Measurements from ENCODE around the gene LMX1B.

Gene LMX1B

DNA sequence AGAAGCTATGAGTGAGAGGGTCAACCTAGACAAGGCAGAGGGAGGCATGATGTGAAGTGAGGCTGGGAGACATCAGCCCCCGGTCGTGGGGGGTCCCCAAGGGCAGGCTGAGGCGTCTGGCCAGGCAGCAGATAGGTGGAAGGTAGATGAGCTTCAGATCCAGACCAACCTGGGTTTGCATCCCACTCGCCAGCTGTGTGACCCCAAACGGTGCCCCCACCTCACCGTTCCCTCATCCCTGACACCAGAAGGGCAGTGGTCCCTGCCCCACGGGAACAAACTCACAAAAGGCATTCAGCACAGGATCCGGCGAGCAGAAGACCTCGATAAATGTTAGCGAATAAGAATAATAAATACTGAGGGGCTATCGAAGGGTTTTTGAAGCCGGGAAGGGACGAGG lies 27.5 kb upstream of the LMX1B start:
- H3K27me3 ChIP-seq (ENCODE audit: control insufficient read depth, insufficient read depth, low read length), result peaks cover 20% of the 10 kb centered on the region; the same call in 1 of the 2 replicates

DNA sequence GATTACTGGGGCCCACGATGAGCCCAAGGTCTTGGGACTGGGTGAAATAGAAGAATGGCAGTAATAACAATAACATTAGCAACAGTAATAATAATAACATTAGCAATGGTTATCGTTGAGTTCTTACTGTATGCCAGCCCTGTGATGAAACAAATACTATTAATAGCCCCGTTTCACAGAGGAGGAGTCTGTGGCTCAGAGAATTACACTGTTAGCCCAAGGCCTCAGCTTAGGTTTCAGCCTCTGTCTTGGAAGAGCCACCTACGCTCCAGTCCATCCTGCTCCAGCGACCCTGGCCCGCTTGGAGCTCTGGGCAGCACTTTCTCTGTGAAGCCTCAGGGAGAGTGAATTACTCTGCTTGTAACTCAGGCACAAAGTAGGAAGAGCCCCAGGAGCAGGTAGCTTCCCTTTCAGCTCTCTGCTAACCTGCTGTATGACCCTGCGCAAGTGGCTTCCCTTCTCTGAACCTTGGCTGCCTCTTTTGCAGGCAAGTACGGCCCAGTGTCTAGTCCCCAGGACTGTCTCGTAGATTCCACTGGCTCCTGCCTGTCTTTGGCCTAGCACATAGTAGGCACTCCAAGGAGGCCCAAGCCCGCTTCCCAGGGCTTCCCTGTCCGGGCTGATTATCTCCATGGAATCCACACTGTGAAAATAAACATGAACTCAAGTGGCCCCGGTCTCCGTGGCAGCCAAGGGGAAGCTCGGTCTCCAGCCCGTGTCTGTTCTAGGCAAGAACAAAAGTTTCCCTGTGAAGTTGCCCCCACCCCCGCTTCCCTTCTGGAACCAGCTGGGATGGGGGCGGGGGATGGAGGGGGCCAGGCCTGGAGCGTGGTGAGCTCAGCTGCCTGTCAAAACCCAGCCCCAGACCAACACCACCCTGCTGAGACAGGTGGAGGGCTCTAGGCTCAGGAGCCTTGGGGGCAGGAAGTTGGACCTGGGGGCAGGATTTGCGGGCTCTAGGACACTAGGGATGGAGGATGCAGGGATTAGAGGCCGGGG lies 26.2 kb upstream of the LMX1B start:
- Histone ChIP-seq H3K9me3 (ENCODE audit: control insufficient read depth, insufficient read depth, low read depth, low read length) (no peaks in the 10 kb centered on the region), H3K36me3 (ENCODE audit: control insufficient read depth, insufficient read depth, low read length) (no peaks in the 10 kb centered on the region), H3K4me1 (ENCODE audit: control insufficient read depth, insufficient read depth, low read length) (peaks cover 2% of the 10 kb centered on the region; the same call in 1 of the 2 replicates), H3K4me3 (ENCODE audit: low read depth, low read length) (no peak overlapping the region), H3K27me3 (ENCODE audit: control insufficient read depth, insufficient read depth, low read length) (peaks cover 14% of the 10 kb centered on the region; the same call in 1 of the 2 replicates), H3K27ac (ENCODE audit: low read depth, low read length) (no peak overlapping the region), H3K9ac (ENCODE audit: low read length) (no peak overlapping the region)

More for the DNA sequence above, 27.5 kb upstream of the LMX1B start:
- Histone ChIP-seq H3K9me3 (ENCODE audit: control insufficient read depth, insufficient read depth, low read depth, low read length) (no peaks in the 10 kb centered on the region), H3K4me1 (ENCODE audit: control insufficient read depth, insufficient read depth, low read length) (peaks cover 2% of the 10 kb centered on the region; the same call in 1 of the 2 replicates), H3K27ac (ENCODE audit: low read depth, low read length) (no peak overlapping the region), H3K4me3 (ENCODE audit: low read depth, low read length) (no peak overlapping the region), H3K9ac (ENCODE audit: low read length) (no peak overlapping the region), H3K36me3 (ENCODE audit: control insufficient read depth, insufficient read depth, low read length) (no peaks in the 10 kb centered on the region)

DNA sequence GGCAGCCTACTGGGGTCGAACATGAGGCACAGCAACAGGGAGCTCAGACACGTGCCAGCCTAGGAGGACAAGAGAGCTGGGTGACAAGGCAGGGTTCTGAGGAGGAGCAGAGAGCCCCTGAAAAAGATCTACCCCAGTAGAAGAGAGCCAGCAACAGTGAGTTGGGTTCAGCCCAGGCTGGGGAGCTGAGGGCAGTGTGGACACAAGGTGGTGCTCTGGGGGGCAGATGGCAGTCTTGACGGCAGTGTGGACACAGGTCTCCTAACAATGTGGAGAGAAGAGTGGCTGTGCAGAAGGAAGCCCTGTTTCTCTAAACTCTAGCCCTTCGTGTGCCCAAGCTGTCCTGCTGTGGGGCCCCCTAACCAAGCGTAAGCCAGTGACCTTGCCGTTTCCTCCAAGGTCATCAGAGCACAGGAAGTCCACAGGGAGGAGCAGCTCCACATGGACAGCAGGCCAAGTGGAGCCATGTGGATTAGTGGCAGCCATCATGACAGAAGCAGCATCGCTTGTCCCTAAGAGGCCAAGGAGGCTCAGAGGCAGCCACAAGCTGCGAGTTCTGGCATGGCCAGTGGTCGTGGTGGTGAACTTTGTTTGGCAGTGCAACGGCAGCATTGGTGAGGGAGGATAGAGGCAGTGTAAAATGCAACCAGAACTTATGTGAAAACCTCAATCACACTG lies 25.1 kb upstream of the LMX1B start:
- no peaks in the 10 kb centered on the region for H3K9me3 ChIP-seq (ENCODE audit: control insufficient read depth, insufficient read depth, low read depth, low read length)
- H3K27me3 ChIP-seq (ENCODE audit: control insufficient read depth, insufficient read depth, low read length), result peaks cover 3% of the 10 kb centered on the region; the same call in 1 of the 2 replicates
- H3K9ac ChIP-seq (ENCODE audit: low read length), result no peak overlapping the region
- H3K27ac ChIP-seq (ENCODE audit: low read depth, low read length), result no peak overlapping the region
- H3K4me1 ChIP-seq (ENCODE audit: control insufficient read depth, insufficient read depth, low read length), result peaks cover 2% of the 10 kb centered on the region; the same call in 1 of the 2 replicates
- H3K36me3 ChIP-seq (ENCODE audit: control insufficient read depth, insufficient read depth, low read length), result no peaks in the 10 kb centered on the region
- no peak overlapping the region for H3K4me3 ChIP-seq (ENCODE audit: low read depth, low read length)

DNA sequence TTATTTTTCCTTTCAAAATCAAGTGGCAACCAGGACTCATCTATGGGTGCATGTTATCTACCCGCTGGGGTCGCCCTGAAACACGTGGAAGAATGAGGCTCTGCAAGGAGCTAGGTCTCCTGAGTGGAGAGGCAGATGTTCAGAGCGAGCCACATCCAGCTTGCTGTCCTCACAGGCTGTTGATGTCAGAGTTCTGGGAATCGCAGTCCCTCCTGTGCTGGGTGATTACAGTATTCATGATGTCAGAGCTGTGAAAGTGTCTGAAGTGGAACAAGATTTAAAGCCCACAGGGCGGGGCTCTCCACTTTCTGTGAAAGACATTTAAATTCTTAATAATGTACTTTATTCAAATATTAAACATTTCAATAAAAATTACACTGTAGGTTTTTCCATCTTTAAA lies 24.4 kb upstream of the LMX1B start:
- H3K9ac ChIP-seq (ENCODE audit: low read length), result no peak overlapping the region
- H3K9me3 ChIP-seq (ENCODE audit: control insufficient read depth, insufficient read depth, low read depth, low read length), result no peaks in the 10 kb centered on the region
- H3K36me3 ChIP-seq (ENCODE audit: control insufficient read depth, insufficient read depth, low read length), result no peaks in the 10 kb centered on the region
- no peaks in the 10 kb centered on the region; the same call in 1 of the 2 replicates for H3K27me3 ChIP-seq (ENCODE audit: control insufficient read depth, insufficient read depth, low read length)
- H3K27ac ChIP-seq (ENCODE audit: low read depth, low read length), result no peak overlapping the region
- H3K4me3 ChIP-seq (ENCODE audit: low read depth, low read length), result no peak overlapping the region
- peaks cover 2% of the 10 kb centered on the region; the same call in 1 of the 2 replicates for H3K4me1 ChIP-seq (ENCODE audit: control insufficient read depth, insufficient read depth, low read length)

DNA sequence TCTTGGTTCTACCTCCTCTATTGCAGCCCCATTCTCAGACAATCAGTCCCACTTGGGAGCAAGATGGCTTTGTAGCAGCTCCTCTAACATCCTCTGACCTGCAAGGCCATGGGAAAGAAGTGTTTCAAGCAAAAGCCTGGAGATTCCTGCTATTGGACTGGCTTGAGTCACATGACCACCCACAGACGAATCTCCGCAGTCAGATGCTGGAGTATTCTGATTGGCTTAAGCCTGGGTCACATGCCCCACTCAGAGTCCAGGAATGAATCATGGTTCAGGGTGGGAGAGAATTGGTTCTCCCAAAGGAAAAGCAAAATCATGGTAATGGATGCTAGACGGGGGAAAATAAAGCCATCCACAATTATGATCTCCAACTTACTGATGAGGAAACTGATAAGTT lies 22.6 kb upstream of the LMX1B start:
- H3K36me3 ChIP-seq (ENCODE audit: control insufficient read depth, insufficient read depth, low read length), result no peaks in the 10 kb centered on the region
- H3K4me1 ChIP-seq (ENCODE audit: control insufficient read depth, insufficient read depth, low read length), result peaks cover 2% of the 10 kb centered on the region; the same call in 1 of the 2 replicates
- no peak overlapping the region for H3K4me3 ChIP-seq (ENCODE audit: low read depth, low read length)
- no peaks in the 10 kb centered on the region for H3K9me3 ChIP-seq (ENCODE audit: control insufficient read depth, insufficient read depth, low read depth, low read length)
- no peaks in the 10 kb centered on the region; the same call in 1 of the 2 replicates for H3K27me3 ChIP-seq (ENCODE audit: control insufficient read depth, insufficient read depth, low read length)
- H3K9ac ChIP-seq (ENCODE audit: low read length), result no peak overlapping the region
- H3K27ac ChIP-seq (ENCODE audit: low read depth, low read length), result no peak overlapping the region

DNA sequence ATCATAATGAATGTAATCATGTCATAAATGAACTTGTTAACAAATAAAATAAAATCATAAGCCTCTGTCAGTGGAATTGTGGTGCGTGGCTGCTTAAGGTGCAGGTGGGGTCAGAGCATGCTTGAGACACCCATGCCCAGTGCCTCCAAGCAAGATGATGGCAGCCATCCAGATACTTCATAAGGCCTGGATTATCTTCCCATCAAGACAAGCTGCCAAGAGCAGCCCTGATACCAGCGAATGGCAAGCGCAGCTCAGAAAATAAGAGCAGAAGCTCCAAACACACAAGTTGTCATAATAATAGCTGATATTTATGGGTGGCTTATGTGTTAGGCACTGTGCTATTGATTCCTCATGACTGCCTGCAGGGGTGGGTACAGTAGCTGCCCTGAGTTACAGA lies 21.8 kb upstream of the LMX1B start:
- Histone ChIP-seq H3K4me1 (ENCODE audit: control insufficient read depth, insufficient read depth, low read length) (peaks cover 2% of the 10 kb centered on the region; the same call in 1 of the 2 replicates), H3K27ac (ENCODE audit: low read depth, low read length) (no peak overlapping the region), H3K4me3 (ENCODE audit: low read depth, low read length) (no peak overlapping the region), H3K9me3 (ENCODE audit: control insufficient read depth, insufficient read depth, low read depth, low read length) (no peaks in the 10 kb centered on the region), H3K27me3 (ENCODE audit: control insufficient read depth, insufficient read depth, low read length) (no peaks in the 10 kb centered on the region; the same call in 1 of the 2 replicates), H3K36me3 (ENCODE audit: control insufficient read depth, insufficient read depth, low read length) (no peaks in the 10 kb centered on the region), H3K9ac (ENCODE audit: low read length) (no peak overlapping the region)

DNA sequence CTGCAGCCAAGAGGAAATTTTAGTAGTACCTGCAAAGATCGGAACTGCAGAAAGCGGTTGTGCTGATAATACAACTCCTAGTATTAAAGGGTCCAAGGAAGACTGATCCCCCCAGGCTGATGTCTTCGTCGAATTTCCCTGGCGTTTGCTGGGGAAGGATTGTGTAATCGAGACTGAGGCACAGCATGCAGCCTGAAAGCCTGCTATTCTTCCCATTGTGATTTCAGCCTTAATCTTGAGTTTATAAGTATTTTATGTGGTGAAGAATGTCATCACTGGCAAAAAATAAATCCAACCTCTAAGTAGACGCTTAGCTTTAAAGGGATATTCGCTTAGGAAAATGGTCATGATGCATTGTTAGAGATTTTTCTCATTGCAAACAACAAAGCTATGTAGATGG lies 21.3 kb upstream of the LMX1B start:
- no peaks in the 10 kb centered on the region for H3K9me3 ChIP-seq (ENCODE audit: control insufficient read depth, insufficient read depth, low read depth, low read length)

DNA sequence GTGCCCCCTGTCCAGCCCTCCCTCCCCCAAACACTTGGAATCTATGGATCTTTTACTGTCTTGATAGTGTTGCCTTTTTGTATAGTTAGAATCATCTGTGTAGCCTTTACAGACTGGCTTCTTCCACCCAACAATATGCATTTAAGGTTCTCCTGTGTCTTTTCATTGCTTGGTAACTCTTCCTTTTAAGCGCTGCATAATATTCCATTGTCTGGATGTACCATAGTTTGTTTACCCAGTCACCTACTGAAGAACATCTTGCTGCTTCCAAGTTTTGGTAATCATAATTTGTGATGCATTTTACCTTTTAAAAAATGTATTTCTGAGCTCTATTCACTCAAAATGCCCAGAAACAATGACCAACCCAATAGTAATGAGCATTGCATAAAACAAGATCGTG lies 17.7 kb upstream of the LMX1B start:
- peaks cover 13% of the 10 kb centered on the region; the same call in 1 of the 2 replicates for H3K27me3 ChIP-seq (ENCODE audit: control insufficient read depth, insufficient read depth, low read length)
- no peak overlapping the region for H3K27ac ChIP-seq (ENCODE audit: low read depth, low read length)
- no peak overlapping the region for H3K9ac ChIP-seq (ENCODE audit: low read length)
- H3K9me3 ChIP-seq (ENCODE audit: control insufficient read depth, insufficient read depth, low read depth, low read length), result no peaks in the 10 kb centered on the region
- no peak overlapping the region for H3K4me3 ChIP-seq (ENCODE audit: low read depth, low read length)
- H3K4me1 ChIP-seq (ENCODE audit: control insufficient read depth, insufficient read depth, low read length), result no peaks in the 10 kb centered on the region
- H3K36me3 ChIP-seq (ENCODE audit: control insufficient read depth, insufficient read depth, low read length), result no peaks in the 10 kb centered on the region

More for the DNA sequence above, 21.3 kb upstream of the LMX1B start:
- Histone ChIP-seq H3K27ac (ENCODE audit: low read depth, low read length) (no peak overlapping the region), H3K4me3 (ENCODE audit: low read depth, low read length) (no peak overlapping the region), H3K27me3 (ENCODE audit: control insufficient read depth, insufficient read depth, low read length) (peaks cover 2% of the 10 kb centered on the region; the same call in 1 of the 2 replicates), H3K9ac (ENCODE audit: low read length) (no peak overlapping the region), H3K4me1 (ENCODE audit: control insufficient read depth, insufficient read depth, low read length) (peaks cover 2% of the 10 kb centered on the region; the same call in 1 of the 2 replicates), H3K36me3 (ENCODE audit: control insufficient read depth, insufficient read depth, low read length) (no peaks in the 10 kb centered on the region)

DNA sequence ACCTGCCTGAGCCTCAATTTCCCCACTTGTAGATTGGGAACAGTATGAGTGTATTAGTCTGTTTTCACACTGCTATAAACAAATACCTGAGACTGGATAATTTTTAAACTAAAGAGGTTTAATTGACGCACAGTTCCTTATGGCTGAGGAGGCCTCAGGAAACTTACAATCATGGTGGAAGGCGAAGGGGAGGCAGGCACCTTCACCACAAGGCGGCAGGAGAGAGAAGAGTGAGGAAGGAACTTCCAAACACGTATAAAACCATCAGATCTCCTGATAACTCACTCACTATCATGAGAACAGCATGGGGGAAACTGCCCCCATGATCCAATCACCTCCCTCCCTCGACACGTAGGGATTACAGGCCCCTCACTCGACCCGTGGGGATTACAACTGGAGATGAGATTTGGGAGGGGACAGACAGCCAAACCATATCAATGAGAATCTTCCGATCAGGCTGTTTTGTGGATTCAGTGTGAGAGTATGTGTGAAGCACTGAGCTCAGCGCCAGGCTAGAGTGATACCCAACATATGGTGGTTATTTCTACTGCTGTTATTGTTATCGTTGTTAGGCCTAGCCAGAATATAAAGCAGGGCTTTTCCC lies 14.6 kb upstream of the LMX1B start:
- no peaks in the 10 kb centered on the region for H3K4me1 ChIP-seq (ENCODE audit: control insufficient read depth, insufficient read depth, low read length)
- no peak overlapping the region for H3K9ac ChIP-seq (ENCODE audit: low read length)
- no peaks in the 10 kb centered on the region for H3K36me3 ChIP-seq (ENCODE audit: control insufficient read depth, insufficient read depth, low read length)
- no peak overlapping the region for H3K4me3 ChIP-seq (ENCODE audit: low read depth, low read length)
- H3K27me3 ChIP-seq (ENCODE audit: control insufficient read depth, insufficient read depth, low read length), result peaks cover 30% of the 10 kb centered on the region
- no peaks in the 10 kb centered on the region; the same call in 1 of the 2 replicates for H3K9me3 ChIP-seq (ENCODE audit: control insufficient read depth, insufficient read depth, low read depth, low read length)
- H3K27ac ChIP-seq (ENCODE audit: low read depth, low read length), result no peak overlapping the region

DNA sequence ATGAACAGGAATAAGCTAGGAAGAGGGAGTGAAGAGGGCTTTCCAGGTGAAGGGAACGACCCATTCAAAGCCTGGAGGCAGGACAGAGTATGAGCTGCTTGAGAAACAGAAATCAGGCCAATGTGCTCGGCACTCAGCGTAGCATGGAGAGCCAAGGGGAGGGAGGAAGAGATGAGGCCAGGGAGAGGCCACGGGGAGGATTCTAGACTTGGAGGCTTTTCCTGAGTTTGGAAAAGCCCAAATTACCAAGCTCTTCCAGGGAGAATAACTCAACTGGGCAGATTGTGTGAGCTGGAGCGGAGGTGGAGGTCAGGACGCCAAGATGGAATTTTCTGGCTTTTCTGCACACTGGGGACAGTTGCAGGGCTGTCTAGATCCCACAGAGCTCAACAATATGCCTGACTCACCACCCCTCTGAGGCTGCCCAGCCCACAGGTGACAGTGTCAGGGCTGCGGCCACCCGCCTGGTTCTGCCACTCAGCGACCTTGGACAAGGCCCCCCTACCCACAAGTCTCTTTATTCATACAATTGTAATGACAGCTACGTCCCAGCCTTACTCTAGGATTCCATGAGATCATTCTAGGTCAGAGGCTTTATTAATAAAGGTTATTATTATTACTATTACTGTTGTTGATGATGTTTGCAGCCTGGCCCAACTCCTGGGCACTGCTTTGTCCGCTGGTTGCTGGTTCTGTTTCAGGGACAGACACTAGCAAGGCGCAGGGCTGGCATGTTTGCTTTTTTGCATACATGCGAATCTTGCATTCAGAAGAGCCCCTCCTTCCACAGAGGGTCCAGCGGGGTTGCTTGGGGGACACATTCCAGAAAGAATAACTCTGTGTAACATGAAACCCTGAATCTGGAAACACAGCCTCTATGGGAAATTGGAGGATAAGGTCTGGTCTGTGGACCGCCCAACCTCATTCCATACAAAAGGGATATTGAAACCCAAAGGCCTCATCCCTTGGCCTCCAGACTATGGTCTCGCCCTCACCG lies 9.4 kb upstream of the LMX1B start:
- H3K4me1 ChIP-seq (ENCODE audit: control insufficient read depth, insufficient read depth, low read length), result no peaks in the 10 kb centered on the region
- H3K27ac ChIP-seq (ENCODE audit: low read depth, low read length), result no peak overlapping the region
- H3K9me3 ChIP-seq (ENCODE audit: control insufficient read depth, insufficient read depth, low read depth, low read length), result no peaks in the 10 kb centered on the region; the same call in 1 of the 2 replicates
- H3K36me3 ChIP-seq (ENCODE audit: control insufficient read depth, insufficient read depth, low read length), result no peaks in the 10 kb centered on the region
- no peak overlapping the region for H3K9ac ChIP-seq (ENCODE audit: low read length)
- H3K4me3 ChIP-seq (ENCODE audit: low read depth, low read length), result no peak overlapping the region
- H3K27me3 ChIP-seq (ENCODE audit: control insufficient read depth, insufficient read depth, low read length), result peaks cover 72% of the 10 kb centered on the region

Measured in HUES6 (cell line).